GM21390 (cell line): Measurements from ENCODE around the gene SLC30A7.

Source experiments
- ATAC-seq: cut with Tn5 transposase; IDR thresholded peaks from one replicate; pipeline ENCODE4 v1.9.1; 2021; ENCODE audit not compliant: unreplicated experiment

SLC30A7 gene

DNA sequence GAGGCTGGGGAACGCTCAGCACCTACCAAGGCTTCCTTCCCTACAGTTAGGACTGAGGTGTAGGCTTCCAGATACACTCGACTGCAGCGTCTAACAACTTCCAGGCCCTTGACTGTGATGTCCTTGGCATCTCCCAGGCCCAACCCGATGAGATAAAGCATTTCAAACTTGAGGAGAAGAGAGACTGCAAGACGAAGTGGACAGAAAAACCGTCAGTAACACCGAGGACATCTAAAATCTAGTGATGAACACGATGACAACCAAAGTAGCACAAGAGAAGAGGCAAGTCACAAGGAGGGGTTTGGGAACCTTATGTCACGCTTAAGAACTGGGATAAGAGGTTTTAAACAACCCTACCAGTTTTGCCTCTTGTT lies 129.4 kb downstream of the SLC30A7 start:
- peak; percentile 21 for ATAC-seq

DNA sequence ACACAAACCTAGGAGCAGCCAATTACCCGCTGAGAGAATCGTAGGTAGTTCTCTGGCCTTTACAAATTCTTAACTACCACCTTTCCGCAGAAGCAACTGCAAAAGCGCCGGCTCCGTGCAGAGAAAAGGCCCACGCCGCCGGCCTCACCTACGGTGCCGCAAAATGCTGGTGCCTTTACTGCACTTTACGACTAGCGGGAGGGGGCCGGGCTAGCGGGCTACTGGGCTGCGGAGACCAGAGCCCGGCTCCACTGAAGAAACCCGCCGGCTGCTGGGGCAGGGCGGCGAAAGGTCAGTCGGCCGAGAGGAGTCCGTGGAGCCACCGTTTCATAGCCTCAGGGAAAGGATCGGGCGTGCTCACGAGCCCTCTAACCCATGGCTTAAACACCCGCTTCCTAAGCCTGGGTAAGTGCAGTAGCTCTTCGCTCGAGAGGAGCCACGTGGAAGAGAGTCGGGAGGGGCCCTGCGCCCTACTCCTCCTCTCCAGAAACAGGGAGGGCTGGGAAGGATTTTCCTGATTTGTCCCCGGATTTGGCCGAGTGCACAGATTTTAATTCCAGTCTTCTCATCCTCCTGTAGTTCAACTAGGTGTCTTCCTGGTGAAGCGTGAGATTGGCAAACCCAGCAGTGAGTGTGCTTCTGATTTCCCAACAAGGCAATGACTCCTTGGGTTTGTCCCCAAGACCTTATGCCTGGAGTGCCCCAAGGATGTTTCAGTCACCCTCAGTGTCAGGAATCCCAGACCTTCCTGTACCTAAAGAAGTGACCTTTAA lies 130.0 kb downstream of the SLC30A7 start, which contains the start of gene DPH5:
TSS of gene DPH5 (minus strand) at position 128 of the 773 bp plus-strand sequence. CDS start 341 bp downstream, outside the sequence.
- ATAC-seq: peak; percentile 80

DNA sequence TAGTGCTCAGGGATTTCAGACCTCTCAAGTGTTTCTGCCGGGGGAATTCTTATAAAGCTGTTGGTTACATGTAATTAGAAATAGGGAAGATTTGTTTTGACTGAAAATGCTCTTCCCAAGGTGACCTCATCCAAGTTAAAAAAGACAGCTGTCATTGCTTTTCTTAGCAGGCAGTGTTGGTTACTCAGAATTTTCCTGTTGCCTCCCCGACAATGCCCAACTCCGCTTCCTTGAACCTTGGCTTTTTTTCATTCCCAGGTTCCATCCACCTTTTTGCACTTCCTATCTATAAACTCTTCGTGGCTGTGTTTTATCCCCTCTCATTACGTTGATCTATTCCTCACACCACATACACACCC lies 130.5 kb downstream of the SLC30A7 start:
- no peak for ATAC-seq

- no peak for ATAC-seq
Measured at GRCh38 chr1:101027194-101027772, 131.4 kb downstream of the SLC30A7 start.

DNA sequence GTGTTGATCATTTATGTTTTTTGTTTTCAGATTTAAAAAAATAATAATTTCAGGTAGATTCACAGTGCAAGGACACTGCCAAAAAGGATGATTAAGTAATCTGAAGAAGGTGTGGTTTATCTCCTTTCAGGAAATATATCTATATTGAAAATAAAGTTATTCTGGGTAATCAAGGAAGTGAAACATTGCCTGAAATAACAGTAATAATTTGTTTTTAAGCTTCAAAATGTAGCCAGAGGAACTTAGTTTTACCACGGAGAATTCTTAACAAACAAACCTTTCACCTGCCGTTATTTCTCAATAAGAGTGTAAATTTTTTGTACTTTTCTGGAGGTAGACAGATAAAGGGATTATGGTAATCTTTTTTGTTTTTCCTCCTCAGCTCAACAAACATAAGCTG lies 132.6 kb downstream of the SLC30A7 start:
- no peak for ATAC-seq

GRCh38 chr1:101029184-101029583 lies 133.3 kb downstream of the SLC30A7 start:
- no peak for ATAC-seq

DNA sequence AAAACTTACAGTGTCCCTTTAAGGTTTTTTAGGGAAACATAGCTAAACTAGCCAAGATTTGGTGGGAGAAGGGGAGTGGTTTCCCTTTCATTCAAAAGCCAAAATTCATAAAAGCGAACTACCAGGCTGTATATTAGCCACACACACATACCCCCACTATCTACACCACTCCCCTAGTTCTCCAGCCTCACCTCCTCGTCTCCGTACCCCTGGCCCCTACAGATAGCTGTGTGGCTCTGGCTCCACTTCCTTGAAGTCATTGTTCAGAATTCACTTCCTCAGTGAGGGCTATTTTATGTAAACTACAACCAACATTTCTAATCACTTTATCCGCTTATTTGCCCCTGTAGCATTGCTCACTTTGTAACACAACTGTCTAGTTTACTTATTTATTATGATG lies 135.0 kb downstream of the SLC30A7 start:
- no peak for ATAC-seq
